ENCODE data around the gene SIAH3. TPM values are rescaled to one million over a fixed set of nuclear protein-coding genes. Genes with fewer than 3 reads are reported as not detected.
"Not testable (repeated sequence)": the region's sequence is repeated elsewhere in the genome, so short reads cannot be mapped to it uniquely, and the experiment has no call there.

The SIAH3 gene, protein sequence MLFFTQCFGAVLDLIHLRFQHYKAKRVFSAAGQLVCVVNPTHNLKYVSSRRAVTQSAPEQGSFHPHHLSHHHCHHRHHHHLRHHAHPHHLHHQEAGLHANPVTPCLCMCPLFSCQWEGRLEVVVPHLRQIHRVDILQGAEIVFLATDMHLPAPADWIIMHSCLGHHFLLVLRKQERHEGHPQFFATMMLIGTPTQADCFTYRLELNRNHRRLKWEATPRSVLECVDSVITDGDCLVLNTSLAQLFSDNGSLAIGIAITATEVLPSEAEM
- polyA plus RNA-seq (2012; ENCODE audit: insufficient read depth, insufficient read length), result not detected

DNA sequence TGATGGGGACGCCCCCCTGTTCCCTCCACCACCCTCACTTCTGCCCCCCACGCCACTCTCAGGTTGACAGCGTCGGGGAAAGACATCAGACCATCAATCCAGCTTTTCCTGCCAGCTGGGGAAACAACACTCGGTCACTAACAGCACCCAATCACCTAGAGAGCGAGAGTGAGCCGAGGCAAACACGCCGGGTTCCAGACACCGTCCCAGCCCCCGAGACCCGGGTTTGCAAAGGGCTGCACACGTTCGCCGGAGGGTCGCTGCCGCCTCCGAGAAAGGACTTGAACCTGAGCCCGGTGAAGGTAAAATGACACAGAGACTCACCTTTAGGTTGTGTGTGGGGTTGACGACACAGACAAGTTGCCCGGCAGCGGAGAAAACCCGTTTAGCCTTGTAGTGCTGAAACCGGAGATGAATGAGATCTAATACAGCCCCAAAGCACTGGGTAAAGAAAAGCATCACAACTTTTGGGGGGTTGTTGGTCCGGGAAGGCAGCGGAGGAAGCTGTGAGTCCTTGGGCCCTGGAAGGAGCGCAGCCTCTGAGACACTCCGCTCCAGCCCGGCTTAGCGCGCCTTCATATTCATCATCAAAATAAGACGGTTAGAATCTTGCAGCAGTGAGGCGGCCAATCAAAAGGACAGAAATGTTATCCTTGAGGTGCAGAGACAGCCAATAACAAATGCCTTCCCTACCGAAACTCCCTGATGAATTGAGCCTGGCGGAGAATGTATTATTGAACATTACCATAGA, at the start of gene SIAH3:
SIAH3 (minus strand) TSS at position 583 of the 751 bp plus-strand sequence; CDS start at position 459, 124 bp downstream.
- H3K4me3 ChIP-seq (ENCODE audit: low read length), result no peak within 1 kb of the TSS
- DNase-seq (ENCODE audit: low read depth, low spot score), result no peak

DNA sequence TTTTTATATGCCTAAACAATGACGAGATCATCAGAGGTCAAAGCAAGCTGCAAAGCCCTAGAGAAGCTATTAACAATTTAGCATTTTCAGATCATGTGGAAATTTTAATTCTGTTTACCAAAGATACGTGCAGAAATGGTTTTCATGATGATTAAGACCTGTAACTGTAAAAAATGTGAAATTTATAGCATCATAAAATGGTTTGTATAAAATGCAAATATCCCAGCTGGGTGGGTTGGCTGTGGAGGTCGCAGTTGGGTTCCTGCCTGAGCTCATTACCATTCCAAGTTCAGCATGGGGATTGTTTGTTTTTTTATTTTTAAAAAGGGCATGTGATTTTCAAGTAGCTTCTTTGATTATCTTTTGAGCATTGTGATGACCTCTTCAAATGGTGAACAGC, 47.9 kb upstream of the SIAH3 start:
- no peak for DNase-seq (ENCODE audit: low read depth, low spot score)
- H3K4me3 ChIP-seq (ENCODE audit: low read length), result no peak overlapping the region

DNA sequence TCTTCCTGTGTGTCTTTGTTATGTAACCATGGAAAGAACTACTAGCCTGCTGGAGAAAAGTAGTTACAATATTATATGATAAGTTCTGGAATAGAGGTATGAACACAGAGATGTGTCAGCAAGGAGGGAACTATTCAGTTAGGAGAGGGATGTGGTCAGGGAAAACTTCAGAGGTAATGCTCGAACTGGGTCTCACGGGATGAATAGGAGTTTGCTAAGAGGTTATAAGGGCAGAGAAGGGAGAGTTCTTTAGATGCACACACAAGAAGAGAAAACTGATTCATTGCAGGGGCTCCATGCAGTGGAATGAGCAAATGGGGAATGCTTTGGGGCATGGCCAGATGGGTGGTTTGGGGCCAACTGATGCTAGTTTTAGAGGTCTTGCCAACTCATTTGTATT, 46.0 kb upstream of the SIAH3 start:
- H3K4me3 ChIP-seq (ENCODE audit: low read length), result no peak overlapping the region
- no peak for DNase-seq (ENCODE audit: low read depth, low spot score)

DNA sequence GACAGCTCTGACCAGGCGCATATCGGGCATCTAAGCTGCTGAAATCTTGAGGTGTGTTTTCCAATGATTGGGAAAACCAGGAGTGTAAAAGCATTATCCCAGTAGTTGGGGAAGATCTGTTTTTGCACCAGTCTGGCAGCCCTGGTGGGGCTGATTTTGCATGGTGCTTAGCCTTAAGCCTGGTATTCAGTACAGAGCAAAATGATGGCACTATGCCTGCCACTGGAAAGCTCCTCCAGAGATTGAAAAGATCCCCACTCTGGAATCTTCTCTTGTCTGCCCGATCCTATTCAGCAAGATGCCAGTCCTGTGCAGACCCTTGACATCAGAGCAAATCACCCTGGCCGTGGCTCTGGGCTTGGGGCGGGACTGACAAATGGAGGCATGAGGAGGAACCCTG, 44.7 kb upstream of the SIAH3 start:
- no peak for DNase-seq (ENCODE audit: low read depth, low spot score)
- no peak overlapping the region for H3K4me3 ChIP-seq (ENCODE audit: low read length)

- no peak for DNase-seq (ENCODE audit: low read depth, low spot score)
- no peak overlapping the region for H3K4me3 ChIP-seq (ENCODE audit: low read length)
Observed at GRCh38 chr13:45895881-45896280, 44.3 kb upstream of the SIAH3 start.

- no peak overlapping the region for H3K4me3 ChIP-seq (ENCODE audit: low read length)
- no peak for DNase-seq (ENCODE audit: low read depth, low spot score)
Observed at GRCh38 chr13:45892513-45892912, 41.0 kb upstream of the SIAH3 start.

DNA sequence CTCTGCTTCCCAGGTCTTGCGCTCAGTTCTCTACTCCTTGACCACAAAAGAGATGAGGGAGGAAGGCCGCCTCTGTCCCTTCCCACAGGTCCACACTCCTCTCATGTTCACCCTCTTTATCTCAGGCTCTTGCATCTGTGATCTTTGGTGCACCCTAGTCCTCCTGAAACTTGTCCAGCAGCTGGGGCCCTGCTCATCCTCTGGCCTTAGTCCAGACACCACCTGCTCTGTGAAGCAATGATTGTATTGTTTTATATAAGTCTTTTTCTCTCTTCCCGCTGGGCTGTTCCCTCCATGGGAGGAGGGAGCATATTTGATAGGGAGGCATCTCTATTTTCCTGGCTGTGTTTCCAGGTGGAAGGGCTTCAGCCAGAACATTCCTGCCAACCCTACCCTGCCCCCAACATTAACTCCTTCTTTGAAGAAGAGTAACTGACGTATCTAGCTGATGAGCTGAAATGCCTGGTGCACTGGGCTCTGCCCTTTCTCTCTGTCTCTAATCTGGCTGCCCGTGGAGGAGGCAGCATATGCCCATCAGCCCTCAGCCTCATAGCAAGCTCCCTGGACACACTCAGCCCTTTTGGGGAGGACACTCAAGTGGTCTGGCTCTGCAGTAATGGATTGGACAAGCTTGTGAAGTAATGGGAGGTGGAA, 38.2 kb upstream of the SIAH3 start:
- DNase-seq (ENCODE audit: low read depth, low spot score), result no peak
- H3K4me3 ChIP-seq (ENCODE audit: low read length), result no peak overlapping the region

DNA sequence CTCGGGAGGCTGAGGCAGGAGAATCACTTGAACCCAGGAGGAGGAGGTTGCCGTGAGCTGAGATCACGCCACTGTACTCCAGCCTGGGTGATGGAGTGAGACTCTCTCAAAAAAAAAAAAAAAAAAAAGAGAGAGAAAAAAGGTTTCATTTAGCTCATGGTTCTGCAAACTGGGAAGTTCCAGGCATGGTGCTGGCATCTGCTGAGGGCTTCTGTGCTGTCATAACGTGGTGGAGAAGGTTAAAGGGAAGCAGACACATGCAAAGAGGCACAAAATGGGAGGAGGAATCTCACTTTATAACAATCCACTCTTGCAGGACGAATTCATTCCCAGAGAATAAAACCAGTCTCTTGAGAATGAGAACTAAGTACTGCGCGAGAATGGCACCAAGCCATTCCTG, 34.9 kb upstream of the SIAH3 start:
- no peak overlapping the region for H3K4me3 ChIP-seq (ENCODE audit: low read length)
- DNase-seq (ENCODE audit: low read depth, low spot score), result no peak

DNA sequence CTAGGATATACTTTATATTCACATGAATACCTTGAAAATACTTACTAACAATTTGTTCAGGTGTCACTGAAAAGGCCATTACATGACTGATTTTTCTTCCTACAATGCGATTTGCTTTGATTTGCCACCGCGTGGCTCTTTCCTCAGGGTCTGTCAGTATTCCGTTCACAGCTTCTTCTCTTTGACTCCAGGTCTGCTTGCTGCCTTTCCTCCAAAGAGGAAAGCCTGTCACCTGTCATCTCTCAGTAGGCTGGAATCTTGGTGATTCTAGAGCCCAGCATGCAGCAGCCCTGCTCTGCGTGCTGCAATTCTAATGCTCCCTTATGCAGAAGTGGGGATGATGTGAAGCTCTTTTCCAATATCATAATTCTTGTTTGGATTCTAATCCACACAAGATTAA, 33.6 kb upstream of the SIAH3 start:
- no peak for DNase-seq (ENCODE audit: low read depth, low spot score)
- H3K4me3 ChIP-seq (ENCODE audit: low read length), result no peak overlapping the region

GRCh38 chr13:45882626-45883025, 31.1 kb upstream of the SIAH3 start:
- DNase-seq (ENCODE audit: low read depth, low spot score), result no peak
- H3K4me3 ChIP-seq (ENCODE audit: low read length), result no peak overlapping the region

- H3K4me3 ChIP-seq (ENCODE audit: low read length), result no peak overlapping the region
- no peak for DNase-seq (ENCODE audit: low read depth, low spot score)
Observed at GRCh38 chr13:45881353-45881752, 29.8 kb upstream of the SIAH3 start.

- no peak for DNase-seq (ENCODE audit: low read depth, low spot score)
- H3K4me3 ChIP-seq (ENCODE audit: low read length), result no peak overlapping the region
Observed at GRCh38 chr13:45880242-45880641, 28.7 kb upstream of the SIAH3 start.

GRCh38 chr13:45879666-45880065, 28.1 kb upstream of the SIAH3 start:
- DNase-seq (ENCODE audit: low read depth, low spot score), result no peak

DNA sequence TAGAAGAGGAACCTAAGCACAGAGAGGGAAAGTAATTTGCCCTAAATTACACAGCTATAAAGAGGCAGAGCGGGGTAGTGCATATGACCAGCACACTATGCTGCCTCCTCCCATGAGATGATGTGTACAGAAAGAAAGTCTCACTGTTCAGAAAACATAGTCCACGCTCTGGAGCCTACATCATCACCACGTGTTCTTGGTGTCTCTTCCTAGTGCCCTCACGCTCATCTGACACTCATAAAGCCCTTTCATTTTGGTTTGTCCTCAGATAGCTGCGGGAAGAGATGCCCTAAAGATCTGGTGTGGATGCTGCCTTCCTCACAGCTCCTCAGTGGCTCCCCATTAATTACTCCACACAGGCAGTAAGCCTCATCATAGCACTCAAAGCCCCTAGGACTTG, 27.4 kb upstream of the SIAH3 start:
- no peak overlapping the region for H3K4me3 ChIP-seq (ENCODE audit: low read length)
- DNase-seq (ENCODE audit: low read depth, low spot score), result no peak

More at GRCh38 chr13:45879666-45880065, 28.1 kb upstream of the SIAH3 start:
- no peak overlapping the region for H3K4me3 ChIP-seq (ENCODE audit: low read length)

DNA sequence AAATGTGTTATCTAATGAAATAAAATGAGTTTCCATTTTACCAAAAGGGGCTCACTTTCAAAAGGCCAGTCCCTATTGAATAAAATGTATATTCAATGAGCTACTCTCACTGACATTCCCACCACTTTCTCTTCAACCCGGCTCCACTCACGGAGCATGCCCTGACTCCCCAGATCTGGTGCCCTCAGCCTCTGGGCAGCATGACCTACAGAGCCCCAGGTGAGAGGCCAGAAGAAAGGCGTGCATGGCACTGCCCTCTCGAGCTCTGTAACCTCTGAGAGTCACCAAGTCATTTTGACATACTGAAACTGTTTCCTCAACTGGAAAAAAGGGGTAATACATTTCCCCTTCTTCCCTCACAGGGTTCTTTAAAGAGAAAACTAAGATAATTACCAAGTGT, 25.2 kb upstream of the SIAH3 start:
- no peak overlapping the region for H3K4me3 ChIP-seq (ENCODE audit: low read length)
- DNase-seq (ENCODE audit: low read depth, low spot score), result no peak

- DNase-seq (ENCODE audit: low read depth, low spot score), result no peak
- no peak overlapping the region for H3K4me3 ChIP-seq (ENCODE audit: low read length)
Observed at GRCh38 chr13:45875951-45876350, 24.4 kb upstream of the SIAH3 start.

DNA sequence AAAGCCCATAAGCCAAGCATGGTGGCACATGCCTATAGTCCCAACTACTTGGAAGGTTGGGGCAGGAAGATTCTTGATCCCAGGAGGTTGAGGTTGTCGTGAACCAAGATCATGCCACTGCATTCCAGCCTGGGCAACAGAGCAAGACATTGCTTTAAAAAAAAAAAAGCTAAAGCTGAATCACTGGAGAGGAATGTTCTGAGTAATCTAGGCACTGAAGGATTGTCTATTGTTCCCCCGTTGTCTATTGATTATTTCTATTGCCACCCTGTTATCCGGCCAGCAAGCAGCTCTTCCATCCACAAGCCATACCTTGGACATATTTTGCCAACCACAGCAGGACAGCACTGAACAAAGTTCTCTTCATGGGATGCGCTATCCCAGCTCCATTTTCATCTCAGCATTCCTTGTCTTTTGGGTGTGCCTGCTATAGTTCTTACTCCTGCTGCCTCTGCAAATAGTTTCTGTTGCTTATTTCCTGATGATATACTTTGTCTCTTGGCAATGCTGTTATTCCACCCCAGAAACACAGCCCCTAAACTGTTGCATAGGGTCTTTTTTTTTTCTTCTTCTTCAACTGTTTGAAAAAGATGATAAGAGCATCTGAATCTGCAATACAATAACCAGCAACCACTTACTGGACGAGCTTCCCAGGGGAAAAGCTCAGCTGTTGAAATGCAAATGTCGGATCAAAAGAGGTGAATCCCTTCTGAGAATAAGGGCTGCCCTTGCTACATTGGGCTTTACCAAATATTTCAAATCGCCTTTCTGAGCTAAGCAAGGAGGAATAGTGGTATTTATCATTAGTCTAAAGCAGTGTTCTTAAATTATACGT, 22.2 kb upstream of the SIAH3 start:
- no peak overlapping the region for H3K4me3 ChIP-seq (ENCODE audit: low read length)
- no peak for DNase-seq (ENCODE audit: low read depth, low spot score)

DNA sequence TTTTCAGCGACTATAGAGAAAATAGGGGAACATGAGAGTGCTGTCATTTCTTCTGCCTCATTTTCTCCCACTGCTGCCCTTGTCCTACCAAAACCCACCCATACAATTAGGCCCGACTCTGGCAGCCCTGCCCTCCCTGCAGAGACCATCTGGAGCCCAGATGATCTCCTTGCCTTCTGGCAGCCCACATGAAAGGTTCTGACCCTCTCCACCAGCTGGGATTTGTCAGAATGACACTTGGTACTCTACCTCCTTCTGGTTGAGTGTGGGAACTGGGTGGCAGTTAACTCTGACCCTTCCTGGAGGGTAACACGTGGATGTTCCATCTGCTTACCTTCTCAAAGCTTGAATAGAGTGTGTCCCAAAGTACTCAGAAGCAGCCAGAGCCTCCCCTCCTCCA, 21.0 kb upstream of the SIAH3 start:
- DNase-seq (ENCODE audit: low read depth, low spot score), result no peak
- no peak overlapping the region for H3K4me3 ChIP-seq (ENCODE audit: low read length)

DNA sequence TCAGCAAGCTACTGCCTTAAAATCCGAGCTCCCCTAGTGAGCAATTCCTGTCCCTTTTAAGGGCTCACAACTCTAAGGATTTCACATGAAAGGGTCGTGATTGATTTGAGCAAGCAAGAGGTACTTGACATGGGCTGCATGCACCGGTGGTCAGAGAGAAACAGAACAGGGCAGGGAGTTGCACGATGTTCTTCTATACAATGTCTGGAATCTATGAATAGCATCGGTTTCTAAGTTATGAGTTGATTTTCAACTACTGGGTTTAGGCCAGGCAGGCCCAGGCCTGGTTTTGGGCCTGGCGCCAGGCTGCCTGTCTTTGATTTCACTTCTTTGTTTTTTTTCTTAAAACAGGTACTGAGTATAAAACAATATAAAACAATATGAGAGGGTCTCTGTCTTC, 19.6 kb upstream of the SIAH3 start:
- H3K4me3 ChIP-seq (ENCODE audit: low read length); DNase-seq (ENCODE audit: low read depth, low spot score): not testable (repeated sequence)
